Left colon (tissue), 2 donors: ENCODE results near the gene HSD17B2. TPM values are rescaled to one million over a fixed set of nuclear protein-coding genes. Genes with fewer than 3 reads are reported as not detected.
"Not testable (repeated sequence)": the region's sequence is repeated elsewhere in the genome, so short reads cannot be mapped to it uniquely, and the experiment has no call there.

Experiments used
- ATAC-seq: fragments of 200-7000 bp; cut with Tn5 transposase; one replicate; pipeline ENCODE4 v1.9.1; 2020; ENCODE audit warnings: mild to moderate bottlenecking, moderate library complexity
- DNase-seq, 2 donors: peaks; one replicate each; pipeline ENCODE4 v3.0.0-alpha.2; 2020
- intact Hi-C, 2 donors: fragments of 100-400 bp; cut with DNase I in 1 of 2; cut with micrococcal nuclease in 1 of 2; formaldehyde crosslinking; loops; one replicate each; pipeline versions ENCODE4 v1.11.2 to v1.14.0; 2022; cut with DNase I, micrococcal nuclease
- total RNA-seq, 2 donors: library from RNA; stranded (reverse); fragmentation: NEBNext Ultra II Directional; extraction: Animal tissue kit (Norgen Biotek cat#: 25700); gene quantifications; one replicate each; pipeline ENCODE4 v1.2.1, GENCODE V29; 2021
- donor health status: DM: no; HTN: no; CAD: no.
- donor health status: DM: yes; HTN: yes; CAD: no.

HSD17B2 gene
- total RNA-seq, 2 donors from 2014 or later, result 63.6 to 181 TPM

- intact Hi-C loops, result no loop called here
- no peak for DNase-seq
- no peak for ATAC-seq
Measured at GRCh38 chr16:82093666-82094300, 58.7 kb downstream of the HSD17B2 start.

GRCh38 chr16:82094942-82095540 is 60.0 kb downstream of the HSD17B2 start:
- DNase-seq, result no peak
- no peak for ATAC-seq
- intact Hi-C loops, result no loop called here

- ATAC-seq (no peak), DNase-seq (no peak)
- intact Hi-C loops, result no loop called here
Measured at GRCh38 chr16:82096641-82097040, 61.6 kb downstream of the HSD17B2 start.

- DNase-seq (no peak), ATAC-seq (no peak)
- intact Hi-C loops, result no loop called here
Measured at GRCh38 chr16:82105107-82105506, 70.1 kb downstream of the HSD17B2 start.

- intact Hi-C loops, result no loop called here
- no peak for DNase-seq
- no peak for ATAC-seq
Measured at GRCh38 chr16:82108100-82108499, 73.0 kb downstream of the HSD17B2 start.

- no peak for DNase-seq
- no peak for ATAC-seq
- intact Hi-C loops, result no loop called here
Measured at GRCh38 chr16:82108774-82109173, 73.7 kb downstream of the HSD17B2 start.

- ATAC-seq, intact Hi-C loops, DNase-seq: not testable (repeated sequence)
Measured at GRCh38 chr16:82109266-82109665, 74.2 kb downstream of the HSD17B2 start.

- intact Hi-C loops, result no loop called here
- no peak for ATAC-seq
- no peak for DNase-seq
Measured at GRCh38 chr16:82111944-82112343, 76.9 kb downstream of the HSD17B2 start.

- intact Hi-C loops, result no loop called here
- ATAC-seq, result no peak
Measured at GRCh38 chr16:82113741-82114140, 78.7 kb downstream of the HSD17B2 start.

GRCh38 chr16:82116535-82116934 is 81.5 kb downstream of the HSD17B2 start:
- DNase-seq, result no peak
- intact Hi-C loops, result no loop called here
- ATAC-seq, result no peak

More at GRCh38 chr16:82113741-82114140, 78.7 kb downstream of the HSD17B2 start:
- DNase-seq, result no peak

- intact Hi-C loops, result no loop called here
- ATAC-seq (no peak), DNase-seq (no peak)
Measured at GRCh38 chr16:82118749-82119148, 83.7 kb downstream of the HSD17B2 start.

GRCh38 chr16:82119405-82119804 is 84.4 kb downstream of the HSD17B2 start:
- DNase-seq (no peak), ATAC-seq (no peak)
- intact Hi-C loops, result no loop called here

GRCh38 chr16:82124651-82125050 is 89.6 kb downstream of the HSD17B2 start:
- ATAC-seq (no peak), DNase-seq (no peak)
- intact Hi-C loops, result no loop called here

- ATAC-seq (no peak), DNase-seq (no peak)
- intact Hi-C loops, result no loop called here
Measured at GRCh38 chr16:82129881-82130280, 94.8 kb downstream of the HSD17B2 start.

- intact Hi-C loops, result no loop called here
- ATAC-seq (no peak), DNase-seq (no peak)
Measured at GRCh38 chr16:82133798-82134197, 98.7 kb downstream of the HSD17B2 start.

- ATAC-seq (no peak), DNase-seq (no peak)
- intact Hi-C loops, result no loop called here
Measured at GRCh38 chr16:82134846-82135245, 99.8 kb downstream of the HSD17B2 start.

GRCh38 chr16:82135844-82136243 is 100.8 kb downstream of the HSD17B2 start:
- intact Hi-C loops, result no loop called here
- DNase-seq, result no peak
- no peak for ATAC-seq

- intact Hi-C loops, result no loop called here
- DNase-seq (no peak), ATAC-seq (no peak)
Measured at GRCh38 chr16:82136956-82137821, 102.1 kb downstream of the HSD17B2 start.

- ATAC-seq (no peak), DNase-seq (no peak)
- intact Hi-C loops, result no loop called here
Measured at GRCh38 chr16:82137822-82138167, 102.7 kb downstream of the HSD17B2 start.
